Heart right ventricle (tissue), 16 donors: ENCODE measurements around the gene KRTAP9-3. TPM values are rescaled to one million over a fixed set of nuclear protein-coding genes. Genes with fewer than 3 reads are reported as not detected.
"Not testable (repeated sequence)": the region's sequence is repeated elsewhere in the genome, so short reads cannot be mapped to it uniquely, and the experiment has no call there.

Experiments
- ATAC-seq, 8 donors: fragments of 200-7000 bp; cut with Tn5 transposase; one replicate each; pipeline ENCODE4 v1.9.1; 2020; ENCODE audit warnings: mild to moderate bottlenecking in 8 of 8, moderate library complexity in 8 of 8, moderate number of reproducible peaks in 1 of 8
- DNase-seq, 2 donors: peaks; one replicate each; pipeline ENCODE4 v3.0.0-alpha.2; 2020
- H3K27ac ChIP-seq, 10 donors: fragments of 200-600 bp; sonication (generic) in 2 of 10; one replicate each; pipeline versions ENCODE4 v1.5.0 to v1.8.0; 2020 to 2022; ENCODE audit warnings: mild to moderate bottlenecking in 3 of 10
- H3K27me3 ChIP-seq, 7 donors: fragments of 200-600 bp; one replicate each; pipeline ENCODE4 v1.8.0; 2021 to 2022; ENCODE audit warnings: mild to moderate bottlenecking in 2 of 7
- H3K36me3 ChIP-seq, 9 donors: fragments of 200-600 bp; sonication (generic) in 1 of 9; one replicate each; pipeline versions ENCODE4 v1.5.0 to v1.8.0; 2020 to 2022; ENCODE audit warnings: mild to moderate bottlenecking in 2 of 9
- H3K4me1 ChIP-seq, 9 donors: fragments of 200-600 bp; sonication (generic) in 1 of 9; one replicate each; pipeline versions ENCODE4 v1.5.0 to v1.8.0; 2020 to 2022; ENCODE audit warnings: mild to moderate bottlenecking in 4 of 9
- H3K4me3 ChIP-seq, 10 donors: fragments of 200-600 bp; sonication (generic) in 2 of 10; one replicate each; pipeline versions ENCODE4 v1.5.0 to v1.8.0; 2020 to 2022; ENCODE audit warnings: mild to moderate bottlenecking in 7 of 10, moderate library complexity in 2 of 10
- H3K9me3 ChIP-seq, 11 donors: fragments of 200-600 bp in 10 of 11; sonication (generic) in 2 of 11; one replicate each; pipeline versions ENCODE4 v1.5.0 to v1.8.0; 2013 to 2022; ENCODE audit warnings: mild to moderate bottlenecking in 2 of 11, control low read depth in 1 of 11, moderate library complexity in 1 of 11
- CTCF ChIP-seq, 9 donors: fragments of 200-600 bp; sonication (generic) in 2 of 9; IDR thresholded peaks; one replicate each; pipeline versions ENCODE4 v1.5.0 to v1.8.0; 2021 to 2022; ENCODE audit warnings: antibody characterized with exemption in 9 of 9, mild to moderate bottlenecking in 5 of 9, moderate library complexity in 1 of 9
- WGBS, 2 donors: extraction: QIAGEN DNeasy Blood & Tissue Kit; methylation state at CpG; one replicate each; pipeline ENCODE4 v1.1.7; 2013; ENCODE audit warnings: inconsistent platforms in 1 of 2; 5-methylcytosine and 5-hydroxymethylcytosine counted together
- intact Hi-C, 10 donors: fragments of 100-400 bp; cut with DNase I; formaldehyde crosslinking; loops; one replicate each; pipeline versions ENCODE4 v1.11.1 to v1.14.2; 2022
- polyA plus RNA-seq, 2 donors: library from polyadenylated mRNA; stranded (reverse); fragments of 200-250 nt; gene quantifications; one replicate each; pipeline ENCODE4 v1.2.3, GENCODE V29; 2013
- total RNA-seq, 10 donors: library from RNA; stranded (reverse); fragmentation: NEBNext Ultra II Directional in 3 of 10; extraction: Animal tissue kit (Norgen Biotek cat#: 25700) in 3 of 10; gene quantifications; one replicate each; pipeline versions ENCODE4 v1.2.1 to v1.2.4, GENCODE V29; 2021 to 2023
- donor health status: Arrhythmogenic right ventricular cardiomyopathy.
- donor health status: ischemic (EF 13 %, LVEDD 7.1; RV severe dilation, severe dysfunction).
- donor health status: healthy with polysubstance abuse.
- donor health status: DM: no; HTN: yes; CAD: no.
- donor health status: DM: no; HTN: no; CAD: no.
- donor health status: ischemic (EF 25% LVEDD 6.9; RV normal size, moderate dysfunction).
- donor health status: ischemic (EF 25% LVEDD 5.7; RV mildly dilated, moderate dysfunction).
- donor health status: healthy.
- donor health status: DM: yes; HTN: yes; CAD: no.
- donor health status: Ischemic cardiomyopathy.
- donor health status: ischemic (EF 35%, LVEDD 5.7; RV mildly dilated, moderate dysfunction).
- donor health status: nonischemic (EF 11% LVEDD 7.7; RV severe dilation, severe dysfunction).
- donor health status: DM: yes; HTN: yes; CAD: no.
- donor health status: PGD.
- donor health status: ischemic (EF 29% LVEDD 5.4; RV normal size, mild dysfunction).
- donor health status: nonischemic (EF 23%, LVEDD 6.1; RV moderate dilation, normal function).

KRTAP9-3 gene
- total and polyA plus RNA-seq, 12 donors = not detected

DNA sequence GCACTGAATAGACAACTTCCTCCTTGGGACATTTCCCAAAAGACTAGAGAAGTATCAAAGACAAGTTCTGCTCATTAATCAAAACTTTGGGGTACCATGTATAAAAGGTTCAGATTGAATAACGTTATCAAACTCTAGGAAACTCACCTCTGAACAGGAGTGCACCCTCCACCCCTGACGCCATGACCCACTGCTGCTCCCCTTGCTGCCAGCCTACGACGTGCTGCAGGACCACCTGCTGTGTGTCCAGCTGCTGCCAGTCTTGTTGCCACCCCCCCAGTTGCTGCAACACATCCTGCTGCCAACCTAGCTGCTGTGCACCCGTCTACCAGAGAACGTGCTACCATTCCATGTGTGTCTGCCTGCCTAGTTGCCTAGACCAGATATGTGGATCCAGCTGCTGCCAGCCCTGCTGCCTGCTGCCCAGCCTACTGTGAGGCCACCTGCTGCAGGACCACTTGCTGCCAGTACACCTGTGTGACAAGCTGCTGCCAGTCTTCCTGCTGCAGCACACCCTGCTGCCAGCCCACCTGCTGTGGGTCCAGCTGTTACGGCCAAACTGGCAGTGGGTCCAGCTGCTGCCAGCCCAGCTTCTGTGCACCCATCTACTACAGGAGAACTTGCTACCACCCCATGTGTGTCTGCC, 19.6 kb upstream of the KRTAP9-3 start:
- no peak overlapping the region for H3K27ac ChIP-seq

DNA sequence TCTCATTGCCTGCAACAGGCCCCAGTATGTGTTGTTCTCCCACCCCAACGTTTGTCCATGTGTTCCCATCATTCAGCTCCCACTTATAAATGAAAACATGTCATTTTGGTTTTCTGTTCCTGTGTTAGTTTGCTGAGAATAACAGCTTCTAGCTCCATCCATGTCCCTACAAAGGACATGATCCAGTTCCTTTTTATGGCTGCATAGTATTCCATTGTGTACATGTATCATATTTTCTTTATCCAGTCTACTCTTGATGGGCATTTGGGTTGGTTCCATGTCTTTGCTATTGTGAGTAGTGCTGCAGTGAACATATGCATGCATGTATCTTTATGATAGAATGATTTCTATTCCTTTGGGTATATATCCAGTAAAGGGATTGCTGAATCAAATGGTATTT, 16.6 kb upstream of the KRTAP9-3 start:
- ATAC-seq = no peak
- H3K27me3 ChIP-seq = peaks cover 0 to 48% (median 27%) of the 10 kb centered on the region in 7 donors
- 53 to 64% methylated on average over 1 of the region's 1 CpG for WGBS, 2 donors
- no peaks in the 10 kb centered on the region for H3K36me3 ChIP-seq
- no peak for DNase-seq
- no peak for TF ChIP-seq CTCF (IDR thresholded peaks at IDR 0.05)
- intact Hi-C loops = no loop called here
- H3K4me1 ChIP-seq = no peaks in the 10 kb centered on the region
- no peak overlapping the region for H3K27ac ChIP-seq
- H3K4me3 ChIP-seq = no peak overlapping the region
- peaks cover 0 to 13% (median 0%) of the 10 kb centered on the region in 11 donors for H3K9me3 ChIP-seq

More for the DNA sequence above, 19.6 kb upstream of the KRTAP9-3 start:
- H3K4me1 ChIP-seq = no peaks in the 10 kb centered on the region
- ATAC-seq = no peak
- H3K27me3 ChIP-seq = peaks cover 0 to 64% (median 41%) of the 10 kb centered on the region in 7 donors
- no peak for DNase-seq
- WGBS, 2 donors = 72 to 77% methylated on average over 7 of the region's 7 CpGs
- intact Hi-C loops = no loop called here
- no peak overlapping the region for H3K4me3 ChIP-seq
- H3K9me3 ChIP-seq = no peaks in the 10 kb centered on the region
- H3K36me3 ChIP-seq = no peaks in the 10 kb centered on the region
- TF ChIP-seq CTCF (IDR thresholded peaks at IDR 0.05) = no peak

DNA sequence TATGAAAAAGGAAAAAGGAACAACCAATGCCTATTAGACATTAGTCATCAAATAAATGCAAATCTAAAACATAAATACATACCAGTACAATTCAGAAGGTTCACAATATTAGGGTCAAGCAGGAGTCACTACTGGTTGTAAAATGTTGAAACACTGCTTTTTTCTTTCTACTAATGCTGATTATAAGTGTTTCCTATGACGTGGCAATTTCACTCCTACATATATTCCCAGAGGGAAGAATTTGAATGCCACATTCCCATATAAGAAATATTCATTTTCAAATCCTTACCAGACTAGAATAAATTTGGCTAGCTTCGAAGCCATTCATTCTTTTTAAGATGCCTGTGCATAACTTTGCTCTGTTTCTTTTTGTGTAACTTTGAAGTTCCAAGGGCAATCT, 8.4 kb upstream of the KRTAP9-3 start:
- Histone ChIP-seq H3K36me3 (no peaks in the 10 kb centered on the region), H3K27ac (no peak overlapping the region), H3K4me1 (no peaks in the 10 kb centered on the region), H3K4me3 (no peak overlapping the region), H3K27me3 (peaks cover 0 to 20% (median 0%) of the 10 kb centered on the region in 7 donors), H3K9me3 (peaks cover 0 to 13% (median 0%) of the 10 kb centered on the region in 11 donors)
- intact Hi-C loops = loop anchor here in 1 of 10 donors (10.0 kb wide), 1 partner anchor 59 kb away; the partner anchor contains the start of genes KRTAP4-3 and KRTAP4-4
- DNase-seq (no peak), ATAC-seq (no peak)
- WGBS, 2 donors = 62 to 64% methylated on average over 2 of the region's 2 CpGs
- TF ChIP-seq CTCF (IDR thresholded peaks at IDR 0.05) = no peak

DNA sequence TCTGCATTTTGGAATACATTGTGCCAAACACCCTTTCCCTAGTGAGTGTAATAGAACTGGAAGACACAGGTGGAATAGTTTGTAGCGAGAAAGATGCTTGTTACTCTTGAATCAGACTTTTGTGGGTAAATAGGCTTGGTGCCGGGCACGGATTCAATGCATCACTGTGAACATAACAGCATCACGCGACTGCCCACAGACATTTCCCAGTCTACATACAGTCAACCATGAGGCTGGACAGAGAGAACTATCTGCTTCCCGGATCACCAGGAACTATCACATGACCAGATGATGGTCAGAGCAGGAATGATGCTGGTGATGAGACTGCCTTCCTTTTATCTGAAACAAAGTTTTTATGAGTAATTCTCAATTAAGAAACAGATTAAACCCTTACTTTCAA, 6.2 kb upstream of the KRTAP9-3 start:
- H3K27ac ChIP-seq = no peak overlapping the region
- H3K4me3 ChIP-seq = no peak overlapping the region
- H3K36me3 ChIP-seq = no peaks in the 10 kb centered on the region
- no peak for DNase-seq
- no peak for ATAC-seq
- peaks cover 0 to 24% (median 4%) of the 10 kb centered on the region in 7 donors for H3K27me3 ChIP-seq
- intact Hi-C loops = loop anchor here in 1 of 10 donors (10.0 kb wide), 1 partner anchor 61 kb away; the partner anchor contains the start of genes KRTAP4-3 and KRTAP4-4
- no peak for TF ChIP-seq CTCF (IDR thresholded peaks at IDR 0.05)
- no peaks in the 10 kb centered on the region for H3K4me1 ChIP-seq
- WGBS, 2 donors = 90 to 92% methylated on average over 6 of the region's 6 CpGs
- H3K9me3 ChIP-seq = no peaks in the 10 kb centered on the region

- not testable (repeated sequence) for H3K36me3 ChIP-seq, DNase-seq, H3K27ac ChIP-seq, H3K9me3 ChIP-seq, ATAC-seq, H3K4me3 ChIP-seq, H3K4me1 ChIP-seq
- intact Hi-C loops = loop anchor here in 1 of 10 donors (10.0 kb wide), 1 partner anchor 62 kb away; the partner anchor contains the start of genes KRTAP4-3 and KRTAP4-4
- peaks cover 0 to 26% (median 10%) of the 10 kb centered on the region in 7 donors for H3K27me3 ChIP-seq
- 56 to 61% methylated on average over 2 to 3 of the region's 4 CpGs for WGBS, 2 donors
These were observed 5.6 kb upstream of the KRTAP9-3 start, which contains the start of gene KRTAP9-2 for GRCh38 chr17:41226598-41227095. Gene KRTAP9-2 (plus strand): TSS chr17:41226648. CDS start chr17:41226655, 7 bp downstream.
